H1 (cell line): Measurements from ENCODE around the gene NHLH2. TPM values are rescaled to one million over a fixed set of nuclear protein-coding genes. Genes with fewer than 3 reads are reported as not detected.

ENCODE experiments used
- EZH2 ChIP-seq: fragments of 200-600 bp; sonication (generic); IDR thresholded peaks from 2 replicates; pipeline ENCODE4 v1.7.1; 2012; ENCODE audit warnings: low read depth, mild to moderate bottlenecking, moderate library complexity, low read length, inconsistent platforms; ENCODE audit not compliant: severe bottlenecking
- HDAC2 ChIP-seq, 2 experiments: fragments of 300-600 bp in 1 of 2; sonication (generic) in 1 of 2; IDR thresholded peaks; 2 replicates each; pipeline ENCODE4 v1.6.1; 2011 to 2012; ENCODE audit warnings: low read depth in 2 of 2, low read length in 2 of 2, mild to moderate bottlenecking in 2 of 2, moderate library complexity in 2 of 2, borderline replicate concordance in 1 of 2, inconsistent platforms in 1 of 2
- JUND ChIP-seq: IDR thresholded peaks from 2 replicates; pipeline ENCODE4 v1.6.1; 2011; ENCODE audit warnings: mild to moderate bottlenecking, improper control_type of control experiment, low read length
- PHF8 ChIP-seq: fragments of 200-600 bp; sonication (generic); conservative IDR thresholded peaks from 2 replicates; pipeline ENCODE4 v1.7.1; 2012; ENCODE audit warnings: low read depth, mild to moderate bottlenecking, inconsistent platforms, low read length, moderate library complexity
- RAD21 ChIP-seq, 2 experiments: IDR thresholded peaks in 1 of 2; conservative IDR thresholded peaks in 1 of 2; 2 replicates each; pipeline ENCODE4 v1.6.1; 2011; ENCODE audit warnings: low read depth in 2 of 2, low read length in 2 of 2, improper control_type of control experiment in 1 of 2, inconsistent platforms in 1 of 2, mild to moderate bottlenecking in 1 of 2, moderate library complexity in 1 of 2
- TAF7 ChIP-seq: optimal IDR thresholded peaks from 2 replicates; pipeline ENCODE3; 2011; ENCODE audit warnings: low read depth, mild to moderate bottlenecking, inconsistent platforms, low read length, moderate library complexity, borderline replicate concordance
- polyA plus RNA-seq, 7 experiments: library from polyadenylated mRNA; depleted of rRNA in 3 of 7; stranded (reverse) in 5 of 7; unstranded in 2 of 7; fragments of >200 nt in 5 of 7; fragments of 200-250 nt in 2 of 7; gene quantifications; 1 replicate in 5 of 7; 2 replicates in 1 of 7; 4 replicates in 1 of 7; pipeline versions ENCODE4 v1.2.1 to v1.2.3, GENCODE V29; 2011 to 2013; ENCODE audit warnings: missing spikeins in 2 of 7, mixed read lengths in 2 of 7
- total RNA-seq: library from RNA; stranded (reverse); fragmentation: NEBNext Ultra II Directional; extraction: Animal tissue kit (Norgen Biotek cat#: 25700); gene quantifications from 2 replicates; pipeline ENCODE4 v1.2.1, GENCODE V29; 2021

NHLH2 gene
- total and polyA plus RNA-seq, 2 of the 8 experiments (the other 6 are each of a cell fraction or from before 2014, with no cell fraction given): 0.92 to 1.1 TPM

GRCh38 chr1:115854005-115854404 is 13.1 kb upstream of the NHLH2 start (continued):
- TF ChIP-seq HDAC2 (IDR thresholded peaks at IDR 0.05; ENCODE audit: borderline replicate concordance in 1 of 2, low read depth in 2 of 2, low read length in 2 of 2) (no peak), EZH2 (no peak), JUND (no peak), PHF8 (no peak), RAD21 (IDR thresholded peaks at IDR 0.05 in 1 of 2, conservative IDR thresholded peaks at IDR 0.05 in 1 of 2; ENCODE audit: low read depth in 2 of 2, low read length in 2 of 2) (no peak), TAF7 (no peak)
